Right lobe of liver (tissue), 4 donors: Measurements from ENCODE around the gene LMO7.

ENCODE experiments used
- CTCF ChIP-seq, 4 donors: fragments of 200-600 bp in 3 of 4; fragments of 450-650 bp in 1 of 4; IDR thresholded peaks; one replicate each; pipeline versions ENCODE4 v1.5.1 to v1.8.0; 2016 to 2022; ENCODE audit warnings: antibody characterized with exemption in 4 of 4, mild to moderate bottlenecking in 2 of 4
- POLR2A ChIP-seq: fragments of 450-650 bp; IDR thresholded peaks from one replicate; pipeline ENCODE4 v1.6.1; 2017; ENCODE audit warnings: antibody characterized with exemption, mild to moderate bottlenecking
- donor health status: DM: no; HTN: no; CAD: no.
- donor health status: DM: no; HTN: no; CAD: no.
- donor health status: DM: no; HTN: yes; CAD: no.

GRCh38 chr13:75724752-75725517 is 88.8 kb downstream of the LMO7 start:
- no peak for TF ChIP-seq CTCF (IDR thresholded peaks at IDR 0.05)
- no peak for TF ChIP-seq POLR2A
